HG03175 (cell line): ENCODE data around the gene CD40LG.
A peak's percentile ranks its signal among the peaks of the same experiment; 100 is the strongest.

ENCODE experiments used
- ATAC-seq: cut with Tn5 transposase; IDR thresholded peaks from one replicate; pipeline ENCODE4 v1.9.1; 2021; ENCODE audit warnings: mild to moderate bottlenecking, moderate library complexity; ENCODE audit not compliant: unreplicated experiment

CD40LG gene

DNA sequence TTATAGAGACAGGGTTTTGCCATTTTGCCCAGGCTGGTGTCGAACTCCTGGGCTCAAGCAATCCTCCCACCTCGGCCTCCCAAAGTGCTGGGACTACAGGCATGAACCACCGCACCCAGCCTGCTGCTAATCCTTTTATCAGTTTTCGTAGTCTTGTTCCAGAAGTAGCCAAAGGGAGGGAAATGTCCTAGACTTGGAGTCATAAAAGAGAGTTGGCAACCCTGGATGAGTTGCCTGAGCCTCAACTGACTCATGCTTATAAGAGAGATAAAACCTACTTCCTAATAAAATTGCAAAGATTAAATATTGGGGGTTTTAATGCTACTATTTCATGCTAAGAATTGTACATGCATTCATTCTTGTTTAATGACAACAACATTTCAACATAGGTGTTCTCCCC is 44.3 kb downstream of the CD40LG start:
- no peak for ATAC-seq

DNA sequence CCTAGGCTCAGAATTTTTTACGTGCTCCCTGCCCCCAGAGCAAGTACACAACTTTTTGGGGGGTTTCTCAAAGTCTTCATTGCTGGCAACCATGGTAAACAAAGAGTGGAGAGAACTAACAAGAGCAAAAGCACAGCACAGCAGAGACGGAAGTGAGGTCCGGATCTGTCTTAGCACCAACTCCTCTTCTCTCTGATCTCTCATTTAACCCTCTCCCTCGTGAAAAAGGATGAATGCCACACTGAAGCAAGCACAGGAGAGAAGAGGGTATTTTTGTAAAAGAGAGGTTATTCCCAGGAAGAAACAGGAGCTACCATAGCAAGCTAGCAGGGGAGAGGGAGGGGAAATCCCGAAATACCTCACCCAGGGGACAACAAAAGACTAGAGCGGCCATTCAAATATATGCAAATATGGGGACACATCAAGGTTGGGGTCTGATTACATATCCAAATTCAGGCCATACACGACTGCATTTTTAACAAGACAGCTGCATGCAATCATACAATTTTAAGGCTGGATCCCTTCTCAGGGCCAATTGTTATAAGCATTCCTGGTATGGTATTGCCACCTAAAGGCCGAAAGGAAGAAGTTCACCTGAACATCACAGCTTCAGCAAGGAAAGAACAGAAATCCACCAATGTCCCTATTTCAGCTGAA is 46.6 kb downstream of the CD40LG start:
- peak; percentile 61 for ATAC-seq

GRCh38 chrX:136697156-136697555 is 49.2 kb downstream of the CD40LG start:
- ATAC-seq: no peak

DNA sequence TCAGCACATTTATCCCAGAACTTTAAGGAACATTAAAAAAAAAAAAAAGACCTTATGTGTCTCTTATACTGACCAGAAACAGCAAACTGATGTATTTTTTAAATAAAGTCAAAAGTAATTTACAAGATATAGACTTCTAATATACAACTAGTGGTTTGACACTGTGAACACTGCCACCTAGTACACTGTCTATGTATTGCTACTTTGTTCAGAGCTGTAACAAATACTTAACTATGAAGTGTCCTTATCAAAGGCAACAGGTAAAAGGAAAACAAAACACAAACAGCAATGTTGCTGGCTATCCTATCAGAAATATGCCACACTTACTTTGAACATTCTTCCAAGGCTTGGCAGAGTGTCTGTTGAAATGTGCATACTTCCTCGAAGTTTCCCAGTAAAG is 60.4 kb downstream of the CD40LG start:
- ATAC-seq: peak; percentile 58
